ENCODE results near the gene HOXB4.

Gene HOXB4

DNA sequence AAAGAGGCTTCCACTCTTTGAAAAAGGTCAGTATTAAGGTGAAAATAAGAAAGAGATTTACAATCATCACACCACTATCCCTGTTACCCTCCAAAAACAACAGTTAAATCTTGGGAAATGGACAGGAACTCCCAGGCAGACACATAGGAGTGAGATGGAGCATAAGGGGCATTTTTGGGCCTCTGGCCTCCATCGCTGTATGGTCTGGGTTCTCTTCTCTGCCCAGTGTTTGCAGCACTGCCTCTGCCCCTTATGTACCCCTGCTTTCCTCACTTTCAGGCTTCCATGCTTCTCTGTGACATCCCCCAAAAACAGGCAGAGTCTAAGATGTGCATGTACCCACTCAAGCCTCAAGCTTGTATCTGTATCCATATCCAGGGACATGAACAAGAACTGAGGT lies 32.6 kb downstream of the HOXB4 start:
- peak overlapping the region; percentile 86 for H3K27ac Mint-ChIP-seq
- intact Hi-C loops (cut with micrococcal nuclease), result loop anchor here (10.0 kb wide), 1 partner anchor 51 kb away; no protein-coding TSS in a partner anchor
- H3K4me1 Mint-ChIP-seq (ENCODE audit: low read depth), result peaks cover 59% of the 10 kb centered on the region

GRCh38 chr17:48545022-48545375 lies 33.2 kb downstream of the HOXB4 start, which contains the start of gene HOXB2:
TSS of gene HOXB2 (minus strand) at chr17:48545109. CDS start at chr17:48544911, 198 bp downstream.
- Mint-ChIP-seq H3K27ac (peak within 1 kb of the TSS; percentile 86), H3K4me1 (ENCODE audit: low read depth) (peaks cover 59% of the 10 kb centered on the region), H3K27me3 (peaks cover 83% of the 10 kb centered on the region), H3K36me3 (ENCODE audit: low read depth) (peaks cover 20% of the 10 kb centered on the region), H3K4me3 (peak within 1 kb of the TSS; percentile 81), H3K9me3 (no peaks in the 10 kb centered on the region)
- intact Hi-C loops (cut with micrococcal nuclease), result loop anchor here (10.0 kb wide), 1 partner anchor 50 kb away; no protein-coding TSS in a partner anchor

More for the DNA sequence above, 32.6 kb downstream of the HOXB4 start:
- Mint-ChIP-seq H3K36me3 (ENCODE audit: low read depth) (peaks cover 20% of the 10 kb centered on the region), H3K9me3 (no peaks in the 10 kb centered on the region), H3K27me3 (peaks cover 83% of the 10 kb centered on the region), H3K4me3 (no peak overlapping the region)

DNA sequence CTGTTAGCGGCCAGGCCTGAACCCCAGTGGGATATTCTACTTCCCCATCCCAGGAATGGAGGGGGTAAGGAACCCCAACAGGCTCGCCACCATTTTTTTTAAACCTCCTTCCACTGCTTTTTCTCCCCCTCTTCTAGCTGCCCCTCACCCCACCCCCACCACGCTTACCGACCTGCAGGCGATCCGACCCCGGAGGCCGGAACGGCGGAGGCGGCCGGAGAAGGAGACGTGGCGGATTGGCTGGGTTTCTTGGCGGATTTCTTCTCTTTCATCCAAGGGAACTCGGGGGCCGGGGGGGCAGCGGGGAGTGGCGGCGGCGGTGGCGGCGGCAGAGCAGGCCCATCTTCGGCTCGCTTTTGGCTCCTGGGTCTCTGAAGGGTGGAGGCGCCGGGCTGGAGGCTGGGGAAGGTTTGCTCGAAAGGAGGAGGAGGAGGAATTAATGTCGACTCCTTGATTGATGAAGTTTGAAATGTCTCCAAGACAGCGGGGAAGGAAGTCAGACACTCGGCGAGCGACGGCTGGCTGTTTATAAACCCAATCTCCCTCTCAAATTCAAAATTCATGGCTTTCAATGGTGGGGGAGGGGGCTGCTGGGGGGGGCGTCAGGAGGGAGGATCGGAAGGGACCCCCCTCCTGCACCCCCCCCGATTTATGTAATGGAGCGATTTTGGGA lies 33.7 kb downstream of the HOXB4 start:
- H3K27me3 Mint-ChIP-seq, result peaks cover 85% of the 10 kb centered on the region
- peak overlapping the region; percentile 81 for H3K4me3 Mint-ChIP-seq
- peaks cover 59% of the 10 kb centered on the region for H3K4me1 Mint-ChIP-seq (ENCODE audit: low read depth)
- intact Hi-C loops (cut with micrococcal nuclease), result loop anchor here (10.0 kb wide), 1 partner anchor 50 kb away; no protein-coding TSS in a partner anchor
- H3K27ac Mint-ChIP-seq, result peak overlapping the region; percentile 86
- H3K36me3 Mint-ChIP-seq (ENCODE audit: low read depth), result peaks cover 20% of the 10 kb centered on the region
- H3K9me3 Mint-ChIP-seq, result no peaks in the 10 kb centered on the region

GRCh38 chr17:48543854-48544348 lies 34.2 kb downstream of the HOXB4 start:
- H3K27me3 Mint-ChIP-seq, result peaks cover 87% of the 10 kb centered on the region
- peak overlapping the region; percentile 81 for H3K4me3 Mint-ChIP-seq
- peaks cover 20% of the 10 kb centered on the region for H3K36me3 Mint-ChIP-seq (ENCODE audit: low read depth)
- H3K27ac Mint-ChIP-seq, result peak overlapping the region; percentile 86
- no peaks in the 10 kb centered on the region for H3K9me3 Mint-ChIP-seq
- intact Hi-C loops (cut with micrococcal nuclease), result loop anchor here (10.0 kb wide), 1 partner anchor 49 kb away; no protein-coding TSS in a partner anchor
- peaks cover 59% of the 10 kb centered on the region for H3K4me1 Mint-ChIP-seq (ENCODE audit: low read depth)

- Mint-ChIP-seq H3K27ac (peak overlapping the region; percentile 86), H3K9me3 (no peaks in the 10 kb centered on the region), H3K36me3 (ENCODE audit: low read depth) (peaks cover 20% of the 10 kb centered on the region), H3K27me3 (peaks cover 83% of the 10 kb centered on the region), H3K4me3 (peak overlapping the region; percentile 81), H3K4me1 (ENCODE audit: low read depth) (peaks cover 59% of the 10 kb centered on the region)
- intact Hi-C loops (cut with micrococcal nuclease), result loop anchor here (10.0 kb wide), 1 partner anchor 48 kb away; no protein-coding TSS in a partner anchor
Measured at GRCh38 chr17:48543107-48543853, 34.9 kb downstream of the HOXB4 start.

GRCh38 chr17:48542698-48543106 lies 35.4 kb downstream of the HOXB4 start:
- Mint-ChIP-seq H3K36me3 (ENCODE audit: low read depth) (peaks cover 20% of the 10 kb centered on the region), H3K9me3 (no peaks in the 10 kb centered on the region), H3K27ac (peak overlapping the region; percentile 86), H3K27me3 (peaks cover 78% of the 10 kb centered on the region), H3K4me1 (ENCODE audit: low read depth) (peaks cover 55% of the 10 kb centered on the region), H3K4me3 (peak overlapping the region; percentile 81)
- intact Hi-C loops (cut with micrococcal nuclease), result loop anchor here (10.0 kb wide), 1 partner anchor 48 kb away; no protein-coding TSS in a partner anchor

DNA sequence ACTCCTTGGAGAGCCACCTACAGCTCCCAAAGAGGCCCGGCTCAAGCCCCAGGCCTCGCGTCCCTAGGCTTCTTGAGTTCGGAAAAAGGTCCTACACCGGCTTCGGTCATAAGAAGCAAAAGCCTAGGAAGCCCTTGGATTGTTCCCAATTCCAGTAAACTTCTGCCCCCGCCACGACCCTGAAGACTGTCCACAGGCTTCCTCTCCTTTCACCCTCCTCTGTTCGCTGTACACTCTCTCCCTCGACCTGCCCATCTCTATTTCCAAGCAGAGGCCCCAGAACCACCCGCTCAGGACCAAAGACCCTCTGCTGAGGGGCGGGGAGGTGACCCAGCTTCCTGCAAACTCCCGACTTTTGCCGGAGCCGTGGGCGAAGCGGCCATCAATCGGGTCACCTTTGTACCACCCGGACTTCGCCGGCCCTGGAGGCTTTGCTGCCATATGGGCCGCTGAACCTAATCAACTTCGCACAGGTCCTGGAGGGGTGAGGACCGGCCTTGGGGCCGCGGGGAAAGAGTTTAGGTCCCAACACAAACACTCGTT lies 36.0 kb downstream of the HOXB4 start:
- Mint-ChIP-seq H3K9me3 (no peaks in the 10 kb centered on the region), H3K4me3 (peak overlapping the region; percentile 75), H3K27ac (peak overlapping the region; percentile 86), H3K4me1 (ENCODE audit: low read depth) (peaks cover 53% of the 10 kb centered on the region), H3K36me3 (ENCODE audit: low read depth) (peaks cover 20% of the 10 kb centered on the region), H3K27me3 (peaks cover 78% of the 10 kb centered on the region)
- intact Hi-C loops (cut with micrococcal nuclease), result loop anchor here (10.0 kb wide), 1 partner anchor 47 kb away; no protein-coding TSS in a partner anchor

DNA sequence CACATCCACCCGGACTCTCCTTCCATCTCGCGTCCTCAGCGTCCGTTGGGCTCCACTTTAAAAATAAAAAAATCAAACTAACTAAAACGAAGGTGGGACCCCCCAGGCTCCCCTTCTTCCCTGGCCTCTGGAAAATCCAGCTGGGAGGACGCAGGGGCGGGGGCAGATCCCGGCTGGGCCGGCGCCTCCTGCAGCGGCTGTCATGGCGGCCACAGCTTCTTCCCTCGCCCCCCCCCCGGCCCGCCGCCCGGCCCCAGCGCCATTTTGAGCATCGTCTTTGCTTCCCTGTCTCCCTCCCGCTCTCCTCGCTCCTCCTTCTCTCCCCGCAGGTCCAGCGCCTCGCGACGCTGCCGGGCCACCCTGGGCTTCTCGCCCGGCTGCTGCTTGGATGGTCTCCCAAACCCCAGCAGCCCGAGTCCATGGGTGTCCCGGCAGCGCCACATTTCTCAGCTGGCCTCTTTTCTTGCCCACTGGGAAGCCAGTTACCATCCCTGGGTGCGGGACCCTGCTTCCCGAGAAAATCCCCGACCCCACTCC lies 36.5 kb downstream of the HOXB4 start:
- Mint-ChIP-seq H3K4me3 (peak overlapping the region; percentile 75), H3K27me3 (peaks cover 75% of the 10 kb centered on the region), H3K27ac (peak overlapping the region; percentile 86), H3K36me3 (ENCODE audit: low read depth) (peaks cover 20% of the 10 kb centered on the region), H3K4me1 (ENCODE audit: low read depth) (peaks cover 53% of the 10 kb centered on the region), H3K9me3 (no peaks in the 10 kb centered on the region)
- intact Hi-C loops (cut with micrococcal nuclease), result loop anchor here (10.0 kb wide), 1 partner anchor 47 kb away; no protein-coding TSS in a partner anchor

DNA sequence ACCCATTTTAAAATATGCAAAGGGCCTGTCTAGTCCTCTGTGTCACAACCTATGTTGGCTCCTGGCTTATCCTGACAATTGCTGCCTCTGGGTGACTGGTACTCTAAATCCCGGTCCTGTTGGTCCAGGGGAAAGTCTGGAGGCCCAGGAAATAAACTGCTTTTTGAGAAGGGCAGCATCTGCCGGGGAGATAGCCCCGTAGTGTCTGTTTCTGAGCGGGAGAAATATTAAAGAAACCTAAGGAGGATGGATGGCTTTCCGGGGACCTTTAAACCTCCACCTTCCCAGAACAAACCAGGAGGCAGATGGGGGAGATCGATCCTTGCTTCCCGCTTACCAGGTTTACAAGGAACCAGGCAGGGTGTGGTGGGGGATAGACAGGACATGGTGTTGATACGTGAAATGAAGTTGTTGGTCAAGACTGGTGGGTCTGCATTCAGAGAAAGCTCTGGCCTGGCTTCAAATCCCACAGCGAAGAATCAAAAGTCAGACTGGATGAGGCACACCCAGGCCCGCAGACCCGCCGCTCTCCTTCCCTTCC lies 37.0 kb downstream of the HOXB4 start:
- Mint-ChIP-seq H3K9me3 (no peaks in the 10 kb centered on the region), H3K4me3 (peak overlapping the region; percentile 75), H3K36me3 (ENCODE audit: low read depth) (peaks cover 20% of the 10 kb centered on the region), H3K27me3 (peaks cover 72% of the 10 kb centered on the region), H3K4me1 (ENCODE audit: low read depth) (peaks cover 47% of the 10 kb centered on the region), H3K27ac (peak overlapping the region; percentile 86)
- intact Hi-C loops (cut with micrococcal nuclease), result loop anchor here (10.0 kb wide), 1 partner anchor 46 kb away; no protein-coding TSS in a partner anchor

- peaks cover 40% of the 10 kb centered on the region for H3K4me1 Mint-ChIP-seq (ENCODE audit: low read depth)
- H3K9me3 Mint-ChIP-seq, result no peaks in the 10 kb centered on the region
- H3K27me3 Mint-ChIP-seq, result peaks cover 63% of the 10 kb centered on the region
- H3K36me3 Mint-ChIP-seq (ENCODE audit: low read depth), result peaks cover 20% of the 10 kb centered on the region
- no peak overlapping the region for H3K4me3 Mint-ChIP-seq
- intact Hi-C loops (cut with micrococcal nuclease), result loop anchor here (10.0 kb wide), 1 partner anchor 45 kb away; no protein-coding TSS in a partner anchor
- H3K27ac Mint-ChIP-seq, result no peak overlapping the region
Measured at GRCh38 chr17:48540213-48540612, 37.9 kb downstream of the HOXB4 start.

DNA sequence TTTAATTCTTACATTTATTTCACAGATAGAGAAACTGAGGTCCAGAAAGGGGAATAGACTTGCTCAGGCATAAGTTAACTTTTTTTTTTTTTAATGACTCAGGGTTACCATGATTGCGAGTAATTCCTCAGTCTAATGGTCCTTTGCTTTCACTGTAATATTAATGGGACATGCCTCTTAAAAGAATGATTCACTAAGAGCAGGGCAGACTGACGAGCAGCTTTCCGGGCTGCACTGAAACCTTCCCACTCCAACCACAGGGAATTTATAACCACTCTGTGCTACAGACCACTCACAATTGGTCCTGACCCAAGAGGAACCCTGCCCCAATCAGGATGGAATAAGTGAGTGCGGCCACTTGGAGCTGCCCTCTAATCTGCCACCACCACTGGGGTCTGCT lies 39.0 kb downstream of the HOXB4 start:
- intact Hi-C loops (cut with micrococcal nuclease), result no loop called here
- H3K9me3 Mint-ChIP-seq, result no peaks in the 10 kb centered on the region
- H3K4me1 Mint-ChIP-seq (ENCODE audit: low read depth), result peaks cover 30% of the 10 kb centered on the region
- H3K4me3 Mint-ChIP-seq, result no peak overlapping the region
- no peak overlapping the region for H3K27ac Mint-ChIP-seq
- peaks cover 19% of the 10 kb centered on the region for H3K36me3 Mint-ChIP-seq (ENCODE audit: low read depth)
- H3K27me3 Mint-ChIP-seq, result peaks cover 53% of the 10 kb centered on the region

GRCh38 chr17:48537316-48537715 lies 40.8 kb downstream of the HOXB4 start:
- H3K27me3 Mint-ChIP-seq, result peaks cover 38% of the 10 kb centered on the region
- intact Hi-C loops (cut with micrococcal nuclease), result no loop called here
- no peak overlapping the region for H3K27ac Mint-ChIP-seq

More at GRCh38 chr17:48537316-48537715, 40.8 kb downstream of the HOXB4 start:
- H3K9me3 Mint-ChIP-seq, result no peaks in the 10 kb centered on the region
- peaks cover 11% of the 10 kb centered on the region for H3K36me3 Mint-ChIP-seq (ENCODE audit: low read depth)
- peaks cover 15% of the 10 kb centered on the region for H3K4me1 Mint-ChIP-seq (ENCODE audit: low read depth)
- no peak overlapping the region for H3K4me3 Mint-ChIP-seq

Data from dendritic cell treated with granulocyte-macrophage colony-stimulating factor and Interleukin-4, amounts not matched to agents 40 ng/mL and 50 ng/mL, for 4 days (primary cell).